HG02840 (cell line): ENCODE results near the gene CMYA5.
"Not testable (repeated sequence)": the region's sequence is repeated elsewhere in the genome, so short reads cannot be mapped to it uniquely, and the experiment has no call there.

Experiments
- ATAC-seq: cut with Tn5 transposase; IDR thresholded peaks from one replicate; pipeline ENCODE4 v1.9.1; 2021; ENCODE audit warnings: mild to moderate bottlenecking, moderate library complexity, moderate number of reproducible peaks; ENCODE audit not compliant: unreplicated experiment, low FRiP score

CMYA5 gene

GRCh38 chr5:79702606-79703380 lies 13.2 kb downstream of the CMYA5 start:
- ATAC-seq = no peak

GRCh38 chr5:79703381-79703645 lies 13.7 kb downstream of the CMYA5 start:
- ATAC-seq = no peak

GRCh38 chr5:79704553-79704952 lies 14.9 kb downstream of the CMYA5 start:
- no peak for ATAC-seq

- no peak for ATAC-seq
These were observed 16.0 kb downstream of the CMYA5 start for GRCh38 chr5:79705632-79706031.

- ATAC-seq = not testable (repeated sequence)
These were observed 16.7 kb downstream of the CMYA5 start for GRCh38 chr5:79706317-79706716.

GRCh38 chr5:79707535-79707934 lies 17.9 kb downstream of the CMYA5 start:
- no peak for ATAC-seq

GRCh38 chr5:79712741-79713140 lies 23.1 kb downstream of the CMYA5 start:
- no peak for ATAC-seq

- no peak for ATAC-seq
These were observed 24.1 kb downstream of the CMYA5 start for GRCh38 chr5:79713727-79714126.

GRCh38 chr5:79716839-79717238 lies 27.2 kb downstream of the CMYA5 start:
- no peak for ATAC-seq

- no peak for ATAC-seq
These were observed 30.5 kb downstream of the CMYA5 start for GRCh38 chr5:79720096-79720495.

- no peak for ATAC-seq
These were observed 38.1 kb downstream of the CMYA5 start for GRCh38 chr5:79727451-79728355.

- ATAC-seq = no peak
These were observed 38.8 kb downstream of the CMYA5 start for GRCh38 chr5:79728396-79728795.

GRCh38 chr5:79729679-79730078 lies 40.0 kb downstream of the CMYA5 start:
- ATAC-seq = no peak

- ATAC-seq = no peak
These were observed 40.9 kb downstream of the CMYA5 start for GRCh38 chr5:79730564-79730963.

- ATAC-seq = no peak
These were observed 42.1 kb downstream of the CMYA5 start for GRCh38 chr5:79731775-79732174.

- ATAC-seq = no peak
These were observed 47.2 kb downstream of the CMYA5 start for GRCh38 chr5:79736528-79737514.

- ATAC-seq = no peak
These were observed 48.7 kb downstream of the CMYA5 start for GRCh38 chr5:79738349-79738748.

- no peak for ATAC-seq
These were observed 53.0 kb downstream of the CMYA5 start for GRCh38 chr5:79742549-79743136.

GRCh38 chr5:79743846-79744605 lies 54.4 kb downstream of the CMYA5 start:
- no peak for ATAC-seq

- no peak for ATAC-seq
These were observed 55.6 kb downstream of the CMYA5 start for GRCh38 chr5:79745255-79745654.
